GM19438 (cell line): Measurements from ENCODE around the gene SERPINB1.
"Not testable (repeated sequence)": the region's sequence is repeated elsewhere in the genome, so short reads cannot be mapped to it uniquely, and the experiment has no call there.

Source experiments
- ATAC-seq: cut with Tn5 transposase; IDR thresholded peaks from one replicate; pipeline ENCODE4 v1.9.1; 2021; ENCODE audit warnings: low read depth; ENCODE audit not compliant: unreplicated experiment

SERPINB1 gene

GRCh38 chr6:2841264-2842138 is at the start of gene SERPINB1:
SERPINB1 (minus strand) TSS chr6:2841863; CDS start chr6:2840586, 1,277 bp downstream.
- ATAC-seq = peak; percentile 85

- no peak for ATAC-seq
Measured at GRCh38 chr6:2890976-2891767, 49.5 kb upstream of the SERPINB1 start.

GRCh38 chr6:2885967-2886735 is 44.5 kb upstream of the SERPINB1 start:
- no peak for ATAC-seq

- ATAC-seq = no peak
Measured at GRCh38 chr6:2884804-2885203, 43.1 kb upstream of the SERPINB1 start.

GRCh38 chr6:2883673-2884072 is 42.0 kb upstream of the SERPINB1 start:
- ATAC-seq = no peak

GRCh38 chr6:2881423-2881822 is 39.8 kb upstream of the SERPINB1 start:
- no peak for ATAC-seq

- not testable (repeated sequence) for ATAC-seq
Measured at GRCh38 chr6:2880156-2880555, 38.5 kb upstream of the SERPINB1 start.

GRCh38 chr6:2877960-2878359 is 36.3 kb upstream of the SERPINB1 start:
- ATAC-seq = no peak

GRCh38 chr6:2877057-2877882 is 35.6 kb upstream of the SERPINB1 start:
- ATAC-seq = no peak

GRCh38 chr6:2876210-2877056 is 34.8 kb upstream of the SERPINB1 start:
- no peak for ATAC-seq

- ATAC-seq = peak; percentile 31
Measured at GRCh38 chr6:2875359-2876191, 33.9 kb upstream of the SERPINB1 start.

- no peak for ATAC-seq
Measured at GRCh38 chr6:2873643-2874042, 32.0 kb upstream of the SERPINB1 start.

GRCh38 chr6:2872423-2873358 is 31.0 kb upstream of the SERPINB1 start:
- no peak for ATAC-seq

GRCh38 chr6:2871953-2872352 is 30.3 kb upstream of the SERPINB1 start:
- no peak for ATAC-seq

- no peak for ATAC-seq
Measured at GRCh38 chr6:2871102-2871501, 29.4 kb upstream of the SERPINB1 start.

GRCh38 chr6:2870046-2870636 is 28.5 kb upstream of the SERPINB1 start:
- ATAC-seq = no peak

GRCh38 chr6:2868637-2869036 is 27.0 kb upstream of the SERPINB1 start:
- no peak for ATAC-seq
